K562 (cell line): ENCODE measurements around the gene GRIK3. TPM values are rescaled to one million over a fixed set of nuclear protein-coding genes. Genes with fewer than 3 reads are reported as not detected.

ENCODE experiments used
- CBX5 ChIP-seq: IDR thresholded peaks from 2 replicates; pipeline ENCODE4 v1.6.1; 2014; ENCODE audit warnings: low read depth, borderline replicate concordance
- DIDO1 ChIP-seq: fragments of 450-650 bp; IDR thresholded peaks from 2 replicates; pipeline ENCODE4 v1.6.1; 2016; ENCODE audit warnings: low read depth, missing biosample characterization, missing genetic modification characterization
- FOXJ2 ChIP-seq: fragments of 200-800 bp; sonication (Bioruptor generic); IDR thresholded peaks from 2 replicates; pipeline ENCODE4 v1.6.1; 2016; ENCODE audit warnings: missing genetic modification characterization, missing compliant biosample characterization
- HDAC3 ChIP-seq: fragments of 450-650 bp; IDR thresholded peaks from 2 replicates; pipeline ENCODE4 v1.6.1; 2018; ENCODE audit warnings: borderline replicate concordance, mild to moderate bottlenecking, moderate library complexity; ENCODE audit not compliant: partially characterized antibody
- KLF1 ChIP-seq: fragments of 450-650 bp; IDR thresholded peaks from 2 replicates; pipeline ENCODE4 v1.6.1; 2016; ENCODE audit warnings: missing genetic modification characterization, missing compliant biosample characterization
- PRMT5 ChIP-seq: sonication (generic); formaldehyde crosslinking; IDR thresholded peaks from 2 replicates; pipeline ENCODE4 v1.5.0; 2020; ENCODE audit warnings: missing genetic modification reagents
- RREB1 ChIP-seq: fragments of 250-450 bp; sonication (Bioruptor Pico); IDR thresholded peaks from 2 replicates; pipeline ENCODE4 v1.4.0; 2020
- SMARCA4 ChIP-seq: fragments of 450-650 bp; IDR thresholded peaks from 2 replicates; pipeline ENCODE4 v1.6.1; 2016
- SREBF1 ChIP-seq: fragments of 150-350 bp; IDR thresholded peaks from 2 replicates; pipeline ENCODE4 v1.6.1; 2014; ENCODE audit warnings: antibody characterized with exemption, low read depth, low read length, borderline replicate concordance
- SRSF9 ChIP-seq: fragments of 200-400 bp; formaldehyde crosslinking; IDR thresholded peaks from 2 replicates; pipeline ENCODE4 v1.6.1; 2017; ENCODE audit warnings: low read depth, low read length, borderline replicate concordance
- TAF1 ChIP-seq: IDR thresholded peaks from 2 replicates; pipeline ENCODE4 v1.6.1; 2011; ENCODE audit warnings: mild to moderate bottlenecking, low read length, moderate library complexity; ENCODE audit not compliant: insufficient read depth, control insufficient read depth, severe bottlenecking; ENCODE audit errors: extremely low read depth
- ZNF165 ChIP-seq: fragments of 250-450 bp; sonication (Bioruptor Pico); IDR thresholded peaks from 2 replicates; pipeline ENCODE4 v1.4.0; 2020; ENCODE audit warnings: borderline replicate concordance
- ZNF561 ChIP-seq: fragments of 450-650 bp; formaldehyde crosslinking; conservative IDR thresholded peaks from 2 replicates; pipeline ENCODE4 v1.4.0; 2020; ENCODE audit warnings: mild to moderate bottlenecking, moderate library complexity
- polyA plus RNA-seq, 8 experiments: library from polyadenylated mRNA; depleted of rRNA in 4 of 8; stranded (reverse) in 5 of 8; unstranded in 3 of 8; fragments of >200 nt; fragmentation: Nextera tagmentation in 2 of 8; fragmentation: Illumina TruSeq in 1 of 8; extraction: Ambion mirVana in 2 of 8; extraction: Trizol in 1 of 8; gene quantifications; 2 replicates each; pipeline versions ENCODE4 v1.2.1 to v1.2.3, GENCODE V29; 2011 to 2014; ENCODE audit warnings: inconsistent platforms in 1 of 8, missing spikeins in 1 of 8
- total RNA-seq, 7 experiments: library from RNA; depleted of rRNA in 6 of 7; stranded (reverse); fragments of >200 nt in 6 of 7; fragmentation: Illumina TruSeq in 2 of 7; extraction: Trizol in 2 of 7; gene quantifications; 2 replicates each; pipeline versions ENCODE4 v1.2.1 to v1.2.3, GENCODE V29; 2011 to 2021; ENCODE audit warnings: low replicate concordance in 1 of 7

The GRIK3 gene
- total and polyA plus RNA-seq, 9 of the 15 experiments (the other 6 are each of a cell fraction or from before 2014, with no cell fraction given) = not detected

DNA sequence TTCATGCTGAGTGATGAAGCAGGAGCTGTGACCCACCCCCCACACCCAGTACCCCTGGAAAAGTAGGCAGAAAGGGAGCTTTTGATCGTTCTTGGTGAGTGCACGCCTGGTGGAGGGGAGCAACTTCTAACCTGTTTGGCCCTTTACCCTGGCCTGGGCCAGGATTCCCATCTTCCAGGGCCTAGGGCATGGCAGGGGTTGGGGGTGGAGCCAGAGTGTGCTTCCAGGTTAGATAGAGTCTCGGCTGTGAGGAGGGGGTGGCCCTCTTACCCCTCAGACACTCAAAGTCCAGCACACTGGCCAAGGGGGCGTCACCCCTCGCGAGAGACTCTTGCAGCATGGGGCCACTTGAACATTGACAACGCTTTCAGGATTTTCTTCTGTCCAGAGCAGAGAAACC is 236.6 kb downstream of the GRIK3 start (continued):
- no peak for TF ChIP-seq RREB1
- no peak for TF ChIP-seq SMARCA4
- no peak for TF ChIP-seq DIDO1 (tag)
- TF ChIP-seq TAF1 = no peak
- no peak for TF ChIP-seq HDAC3
- no peak for TF ChIP-seq FOXJ2
- no peak for TF ChIP-seq ZNF165 (CRISPR knock-in tag)
- TF ChIP-seq PRMT5 (CRISPR knock-in tag) = no peak
- no peak for TF ChIP-seq KLF1 (tag)
- TF ChIP-seq CBX5 = no peak
- no peak for TF ChIP-seq SREBF1
- TF ChIP-seq SRSF9 = no peak
- no peak for TF ChIP-seq ZNF561
